Adrenal gland (tissue), 12 donors: Measurements from ENCODE around the gene CALHM3. TPM values are rescaled to one million over a fixed set of nuclear protein-coding genes. Genes with fewer than 3 reads are reported as not detected.

ENCODE experiments used
- DNase-seq, 7 donors: peaks; one replicate each; pipeline ENCODE4 v3.0.0-alpha.2; 2019 to 2020
- H3K27ac ChIP-seq, 5 donors: fragments of 200-600 bp; sonication (generic) in 4 of 5; 1 replicate in 3 of 5; 2 replicates in 2 of 5; pipeline versions ENCODE4 v1.5.1 to v1.8.0; 2016 to 2020; ENCODE audit warnings: mild to moderate bottlenecking in 1 of 5
- H3K27me3 ChIP-seq: fragments of 200-600 bp; 2 replicates; pipeline ENCODE4 v1.8.0; 2021
- H3K36me3 ChIP-seq, 2 donors: fragments of 200-600 bp; replicated peaks in 1 of 2; 1 replicate in 1 of 2; 2 replicates in 1 of 2; pipeline versions ENCODE4 v1.5.1 to v1.8.0; 2018 to 2022
- H3K4me1 ChIP-seq, 2 donors: fragments of 200-600 bp; replicated peaks in 1 of 2; 1 replicate in 1 of 2; 2 replicates in 1 of 2; pipeline versions ENCODE4 v1.5.1 to v1.8.0; 2018 to 2021
- H3K4me3 ChIP-seq, 4 donors: fragments of 200-600 bp; sonication (generic) in 3 of 4; one replicate each; pipeline ENCODE4 v1.5.1; 2016 to 2018
- H3K9me3 ChIP-seq, 3 donors: fragments of 200-600 bp; sonication (generic) in 1 of 3; replicated peaks in 1 of 3; 1 replicate in 2 of 3; 2 replicates in 1 of 3; pipeline versions ENCODE4 v1.5.1 to v1.8.0; 2016 to 2021
- POLR2A ChIP-seq, 2 donors: fragments of 450-650 bp; IDR thresholded peaks; one replicate each; pipeline ENCODE4 v1.6.1; 2017; ENCODE audit warnings: antibody characterized with exemption in 2 of 2, mild to moderate bottlenecking in 2 of 2, moderate library complexity in 1 of 2
- WGBS, 4 donors: extraction: QIAGEN DNeasy Blood & Tissue Kit in 2 of 4; methylation state at CpG; one replicate each; pipeline versions ENCODE4 v1.1.5 to v1.1.7; 2013 to 2017; 5-methylcytosine and 5-hydroxymethylcytosine counted together
- intact Hi-C, 2 donors: fragments of 100-400 bp; cut with DNase I; formaldehyde crosslinking; loops; one replicate each; pipeline versions ENCODE4 v1.14.1 to v1.15.0; 2022 to 2023
- polyA plus RNA-seq, 3 donors: library from polyadenylated mRNA; stranded (reverse); fragments of 200-250 nt in 2 of 3; fragments of 350-450 nt in 1 of 3; fragmentation: Illumina TruSeq in 1 of 3; extraction: RNeasy Lipid Tissue Mini Kit (QIAGEN cat#74804) in 1 of 3; gene quantifications; one replicate each; pipeline ENCODE4 v1.2.3, GENCODE V29; 2013 to 2014
- total RNA-seq, 9 donors: library from RNA; depleted of rRNA in 4 of 9; stranded (reverse); fragments of >200 nt in 4 of 9; fragments of 120-200 nt in 1 of 9; fragmentation: NEBNext Ultra II Directional in 1 of 9; extraction: Animal tissue kit (Norgen Biotek cat#: 25700) in 1 of 9; gene quantifications; one replicate each; pipeline versions ENCODE4 v1.1.0 to v1.2.4, GENCODE V29; 2013 to 2023
- TF ChIP-seq, protein P1 (sequence below), 6 experiments: fragments of 450-650 bp in 4 of 6; fragments of 200-600 bp in 2 of 6; sonication (generic) in 1 of 6; IDR thresholded peaks; 1 replicate in 5 of 6; 2 replicates in 1 of 6; pipeline versions ENCODE4 v1.5.1 to v1.8.0; 2016 to 2021; ENCODE audit warnings: antibody characterized with exemption in 6 of 6, mild to moderate bottlenecking in 2 of 6, moderate library complexity in 1 of 6
- donor health status: healthy with polysubstance abuse.
- donor health status: Bipolar disorder and iron deficiency.
- donor health status: DM: yes; HTN: yes; CAD: no.
- donor health status: DM: no; HTN: no; CAD: no.
- donor health status: DM: no; HTN: no; CAD: no.
- donor health status: DM: yes; HTN: yes; CAD: no.

The CALHM3 gene
- total and polyA plus RNA-seq, 12 donors: 0.03 TPM; not detected in 11

DNA sequence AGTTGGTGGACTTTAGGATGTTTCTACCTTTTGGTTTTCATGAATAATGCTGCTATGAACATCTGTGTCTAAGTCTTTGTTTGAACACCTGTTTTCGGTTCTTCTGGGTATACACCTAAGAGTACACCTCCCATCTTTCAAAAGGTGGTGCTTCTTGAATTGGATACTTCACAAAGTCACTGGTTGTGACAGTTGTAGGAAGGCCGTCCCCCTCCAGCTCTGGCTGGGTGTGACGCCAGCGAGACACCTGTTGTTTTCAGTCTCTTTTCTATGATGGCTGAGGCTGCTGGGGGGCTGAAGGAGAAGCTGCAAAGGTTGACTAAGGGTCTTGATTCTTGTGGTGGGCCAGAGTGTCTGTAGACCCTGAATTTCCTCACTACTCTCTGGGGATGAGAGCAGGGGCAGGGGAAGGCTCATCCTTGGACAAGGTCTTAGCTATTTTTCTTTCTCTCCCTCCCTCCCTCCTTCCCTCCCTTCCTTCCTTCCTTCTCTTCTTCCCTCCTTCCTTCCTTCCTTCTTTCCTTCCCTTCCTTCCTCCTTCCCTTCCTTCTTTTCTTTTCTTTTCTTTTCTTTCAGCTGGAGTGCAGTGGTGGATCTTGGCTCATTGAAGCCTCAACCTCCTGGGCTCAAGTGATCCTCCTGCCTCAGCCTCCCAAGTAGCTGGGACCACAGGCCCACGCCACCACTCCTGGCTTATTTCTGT, 20.0 kb upstream of the CALHM3 start:
- no peak overlapping the region for H3K27ac ChIP-seq
- H3K4me1 ChIP-seq: peaks cover 3 to 9% of the 10 kb centered on the region in 2 donors
- WGBS, 4 donors: 88 to 96% (median 91%) methylated on average over 5 of the region's 5 CpGs
- intact Hi-C loops: no loop called here
- H3K4me3 ChIP-seq: no peak overlapping the region
- no peaks in the 10 kb centered on the region for H3K9me3 ChIP-seq
- H3K36me3 ChIP-seq: no peaks in the 10 kb centered on the region
- DNase-seq: no peak
- TF ChIP-seq POLR2A (IDR thresholded peaks at IDR 0.05): no peak
- TF ChIP-seq, protein P1, sequence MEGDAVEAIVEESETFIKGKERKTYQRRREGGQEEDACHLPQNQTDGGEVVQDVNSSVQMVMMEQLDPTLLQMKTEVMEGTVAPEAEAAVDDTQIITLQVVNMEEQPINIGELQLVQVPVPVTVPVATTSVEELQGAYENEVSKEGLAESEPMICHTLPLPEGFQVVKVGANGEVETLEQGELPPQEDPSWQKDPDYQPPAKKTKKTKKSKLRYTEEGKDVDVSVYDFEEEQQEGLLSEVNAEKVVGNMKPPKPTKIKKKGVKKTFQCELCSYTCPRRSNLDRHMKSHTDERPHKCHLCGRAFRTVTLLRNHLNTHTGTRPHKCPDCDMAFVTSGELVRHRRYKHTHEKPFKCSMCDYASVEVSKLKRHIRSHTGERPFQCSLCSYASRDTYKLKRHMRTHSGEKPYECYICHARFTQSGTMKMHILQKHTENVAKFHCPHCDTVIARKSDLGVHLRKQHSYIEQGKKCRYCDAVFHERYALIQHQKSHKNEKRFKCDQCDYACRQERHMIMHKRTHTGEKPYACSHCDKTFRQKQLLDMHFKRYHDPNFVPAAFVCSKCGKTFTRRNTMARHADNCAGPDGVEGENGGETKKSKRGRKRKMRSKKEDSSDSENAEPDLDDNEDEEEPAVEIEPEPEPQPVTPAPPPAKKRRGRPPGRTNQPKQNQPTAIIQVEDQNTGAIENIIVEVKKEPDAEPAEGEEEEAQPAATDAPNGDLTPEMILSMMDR (IDR thresholded peaks at IDR 0.05): no peak
- H3K27me3 ChIP-seq: peaks cover 4% of the 10 kb centered on the region

DNA sequence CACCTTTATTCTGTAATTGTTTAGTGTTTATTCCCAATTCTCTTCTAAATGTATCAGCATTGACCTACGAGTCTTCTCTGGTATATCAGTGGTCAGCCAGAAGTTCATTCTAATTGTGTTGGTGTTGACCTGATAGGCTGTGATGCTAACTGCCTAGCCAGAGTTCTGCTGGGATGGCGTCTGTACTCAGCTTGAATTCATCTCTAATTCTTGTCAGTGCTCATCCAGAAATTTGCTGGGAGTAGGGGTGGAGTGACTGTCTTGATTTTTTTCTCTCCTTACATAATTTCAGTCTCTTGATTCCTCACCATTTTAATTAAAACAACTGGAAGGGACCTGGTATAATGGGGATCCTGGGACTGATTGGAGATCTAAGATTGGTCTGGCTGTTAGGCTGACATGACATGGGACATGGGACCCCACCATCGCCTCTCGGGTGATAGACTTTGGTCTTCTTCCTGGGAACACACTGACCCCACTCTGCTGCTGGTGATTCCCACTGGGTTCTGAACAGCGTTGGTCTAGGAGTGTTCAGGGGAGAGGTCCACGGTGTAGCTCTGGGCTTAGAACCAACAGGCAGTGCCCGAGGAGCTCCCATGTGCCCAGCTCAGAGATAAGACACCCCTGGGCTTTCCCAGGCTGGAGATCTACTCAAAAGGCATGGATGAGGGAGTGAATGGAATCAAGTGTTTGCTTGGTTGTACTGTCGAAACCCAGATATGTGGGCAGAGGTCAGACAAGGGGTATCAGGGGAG, 18.3 kb upstream of the CALHM3 start:
- intact Hi-C loops: no loop called here
- H3K36me3 ChIP-seq: no peaks in the 10 kb centered on the region
- TF ChIP-seq, protein P1 (IDR thresholded peaks at IDR 0.05): no peak
- no peak for TF ChIP-seq POLR2A (IDR thresholded peaks at IDR 0.05)
- no peak overlapping the region for H3K27ac ChIP-seq
- H3K27me3 ChIP-seq: peaks cover 9% of the 10 kb centered on the region
- WGBS, 4 donors: 76 to 91% (median 89%) methylated on average over 8 of the region's 8 CpGs
- H3K4me1 ChIP-seq: peaks cover 7 to 18% of the 10 kb centered on the region in 2 donors
- no peaks in the 10 kb centered on the region for H3K9me3 ChIP-seq
- no peak for DNase-seq
- H3K4me3 ChIP-seq: no peak overlapping the region

DNA sequence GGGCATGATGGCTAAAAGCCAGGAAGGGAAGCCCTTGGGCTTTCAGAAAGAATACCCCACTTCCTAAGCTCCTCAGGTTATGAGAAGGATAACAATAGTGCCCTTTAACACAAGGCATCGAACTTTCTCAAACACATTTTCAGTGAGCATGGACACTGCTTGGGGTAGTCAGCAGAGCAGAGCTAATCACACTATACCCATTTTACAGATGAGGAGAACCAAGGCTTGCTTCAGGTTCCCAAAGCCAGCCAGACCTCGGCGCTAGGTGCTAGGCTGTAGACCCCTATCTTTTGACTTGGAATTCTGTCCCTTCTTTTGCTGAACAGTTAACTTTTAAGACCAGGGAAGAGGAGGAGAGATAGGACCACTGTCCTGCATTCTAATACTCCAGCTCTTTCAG, 16.3 kb upstream of the CALHM3 start:
- Histone ChIP-seq H3K36me3 (no peaks in the 10 kb centered on the region), H3K4me3 (no peak overlapping the region), H3K9me3 (no peaks in the 10 kb centered on the region), H3K4me1 (peaks cover 13 to 21% of the 10 kb centered on the region in 2 donors), H3K27ac (no peak overlapping the region), H3K27me3 (peaks cover 9% of the 10 kb centered on the region)
- WGBS, 4 donors: 92 to 95% (median 94%) methylated on average over 3 of the region's 3 CpGs
- TF ChIP-seq, protein P1 (IDR thresholded peaks at IDR 0.05): no peak
- no peak for TF ChIP-seq POLR2A (IDR thresholded peaks at IDR 0.05)
- intact Hi-C loops: no loop called here
- no peak for DNase-seq
